ENCODE results near the gene TIGD4.
"Not testable (repeated sequence)": the region's sequence is repeated elsewhere in the genome, so short reads cannot be mapped to it uniquely, and the experiment has no call there.

The TIGD4 gene

GRCh38 chr4:152780267-152780778 lies 793 bp upstream of the TIGD4 start:
- DNase-seq (ENCODE audit: low read depth in 2 of 2) = no peak

GRCh38 chr4:152778656-152779512 lies 646 bp downstream of the TIGD4 start:
- DNase-seq (ENCODE audit: low read depth in 2 of 2) = no peak

- no peak for DNase-seq (ENCODE audit: low read depth in 2 of 2)
Measured at GRCh38 chr4:152777488-152777887, 2.0 kb downstream of the TIGD4 start.

DNA sequence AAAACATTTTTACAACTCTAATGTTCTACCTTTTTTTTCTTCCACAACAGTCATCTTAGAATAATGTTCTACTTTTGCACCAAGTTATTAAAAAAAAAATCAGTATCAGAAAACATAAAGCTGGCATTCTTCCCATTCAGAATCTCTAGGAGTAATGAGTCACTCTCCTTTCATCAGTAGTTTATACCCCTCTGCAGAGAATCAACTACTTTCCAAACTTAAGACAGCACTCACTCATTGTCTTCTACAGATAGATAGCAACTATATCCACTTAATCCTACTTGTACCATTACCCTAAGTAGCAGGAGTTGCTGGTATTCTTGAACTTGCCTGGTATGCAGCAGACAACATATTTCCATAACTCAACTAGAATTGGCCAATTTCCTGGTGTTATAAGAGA lies 3.2 kb downstream of the TIGD4 start:
- DNase-seq (ENCODE audit: low read depth in 2 of 2) = no peak

DNA sequence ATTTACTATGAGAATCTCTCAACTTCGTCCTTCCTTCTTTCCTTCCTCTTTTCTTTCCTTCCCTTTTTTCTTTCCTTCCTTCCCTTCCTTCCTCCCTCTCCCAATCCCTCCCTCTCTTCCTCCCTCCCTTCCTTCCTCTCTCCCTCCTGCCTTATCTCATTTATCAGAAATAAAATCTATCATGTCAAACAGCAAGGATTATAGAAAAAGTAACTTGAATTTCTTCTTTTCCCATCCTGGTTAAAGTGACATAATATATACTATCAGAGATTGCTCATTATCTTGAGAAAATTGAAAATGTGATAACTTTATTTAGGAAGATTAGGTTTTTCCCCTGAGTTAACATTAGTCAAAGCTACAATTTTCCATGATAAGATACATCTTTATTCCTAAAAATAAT lies 5.6 kb downstream of the TIGD4 start:
- no peak for DNase-seq (ENCODE audit: low read depth in 2 of 2)

- no peak for DNase-seq (ENCODE audit: low read depth in 2 of 2)
Measured at GRCh38 chr4:152773339-152773738, 6.2 kb downstream of the TIGD4 start.

DNA sequence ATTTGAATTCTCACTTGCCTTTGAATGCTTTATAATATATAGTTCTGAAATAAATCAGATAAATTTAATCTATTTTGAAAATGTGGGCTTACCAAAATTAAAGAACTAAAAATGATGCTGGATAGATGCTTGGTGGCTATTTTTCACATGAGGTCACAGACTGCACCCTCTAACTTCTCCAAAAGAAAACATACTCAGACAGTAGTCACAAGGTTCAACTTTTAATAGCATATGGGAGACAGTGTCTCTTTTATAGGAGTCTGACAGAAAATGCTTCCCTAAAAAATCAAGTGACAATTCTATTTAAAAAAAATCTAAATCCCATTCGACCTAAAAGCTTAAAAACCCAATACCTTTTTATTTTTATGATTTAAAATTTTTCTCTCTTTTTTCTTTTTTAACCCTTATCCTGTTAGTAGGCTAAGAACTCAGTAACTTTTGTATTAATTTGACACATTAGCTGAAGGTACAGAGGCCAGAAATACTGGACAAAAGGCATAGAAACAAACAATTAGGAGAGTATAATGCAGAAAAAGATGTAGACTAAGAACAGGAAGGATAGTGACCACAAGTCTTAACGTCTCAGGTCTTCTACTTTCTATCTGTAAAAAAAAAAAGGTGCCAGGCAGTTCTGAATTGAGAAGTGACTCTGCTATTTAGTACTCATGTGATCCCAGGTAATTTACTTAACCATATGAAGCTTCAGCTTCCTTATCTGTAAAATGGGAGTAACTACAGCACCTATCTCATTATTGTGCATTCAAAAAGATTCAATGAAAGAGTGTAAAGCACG lies 7.6 kb downstream of the TIGD4 start:
- DNase-seq (ENCODE audit: low read depth in 2 of 2) = no peak

- DNase-seq (ENCODE audit: low read depth in 2 of 2) = not testable (repeated sequence)
Measured at GRCh38 chr4:152765069-152765737, 14.3 kb downstream of the TIGD4 start.

DNA sequence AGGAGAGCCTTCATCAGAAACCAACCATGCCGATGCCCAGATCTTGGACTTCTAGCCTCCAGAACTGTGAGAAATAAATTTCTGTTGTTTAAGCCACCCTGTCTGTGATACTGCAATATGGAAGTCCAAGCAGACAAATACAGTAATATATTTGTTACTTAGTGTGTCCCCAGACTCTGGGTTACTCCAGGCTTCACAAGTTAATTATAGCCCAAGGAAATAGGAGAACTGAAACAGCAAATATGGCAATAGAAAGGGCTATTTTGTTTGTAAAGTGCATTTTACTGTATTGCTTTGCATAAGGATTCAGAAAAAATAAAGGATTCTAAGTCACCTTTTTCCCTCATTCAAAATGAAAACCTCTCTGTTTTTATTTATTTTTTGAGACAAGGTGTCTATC lies 15.7 kb downstream of the TIGD4 start:
- no peak for DNase-seq (ENCODE audit: low read depth in 2 of 2)

DNA sequence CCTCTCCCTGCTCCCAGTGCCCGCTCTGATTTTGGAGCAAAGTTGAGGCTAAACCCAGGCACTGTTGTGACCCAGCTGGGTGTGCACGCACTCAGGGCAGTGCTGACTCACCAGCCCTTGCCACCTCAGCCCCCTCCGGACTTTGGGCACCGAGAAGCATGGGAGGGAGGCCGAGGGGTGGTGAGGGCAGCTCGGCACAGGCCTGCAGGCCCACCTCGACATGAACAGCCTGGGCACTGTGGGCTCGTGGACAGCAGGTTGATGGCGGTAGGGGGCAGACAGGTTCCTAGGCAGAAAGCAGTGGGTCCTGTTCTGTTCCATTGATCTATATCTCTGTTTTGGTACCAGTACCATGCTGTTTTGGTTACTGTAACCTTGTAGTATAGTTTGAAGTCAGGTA lies 30.9 kb downstream of the TIGD4 start:
- DNase-seq (ENCODE audit: low read depth in 2 of 2) = no peak

GRCh38 chr4:152747444-152747843 lies 32.1 kb downstream of the TIGD4 start:
- no peak for DNase-seq (ENCODE audit: low read depth in 2 of 2)

DNA sequence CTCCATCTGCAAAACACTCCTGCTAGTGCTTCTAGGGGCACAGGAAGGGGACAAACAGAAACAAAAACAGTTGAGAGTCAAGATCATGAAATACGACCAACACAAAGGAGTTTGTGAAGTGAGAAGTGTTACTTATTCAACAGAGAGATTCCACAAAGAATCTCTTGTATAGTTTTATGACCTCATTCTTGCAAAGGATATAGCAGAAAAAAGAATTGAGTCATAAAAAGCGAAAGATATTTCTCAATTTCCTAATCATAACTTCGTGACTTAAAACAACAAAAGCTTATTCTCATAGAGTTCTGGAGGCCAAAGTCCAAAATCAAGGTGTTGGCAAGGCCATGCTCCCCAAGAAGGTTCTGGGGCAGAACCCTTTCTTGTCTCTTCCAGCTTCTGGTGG lies 40.7 kb downstream of the TIGD4 start:
- DNase-seq (ENCODE audit: low read depth in 2 of 2) = no peak

- DNase-seq (ENCODE audit: low read depth in 2 of 2) = no peak
Measured at GRCh38 chr4:152735906-152736305, 43.6 kb downstream of the TIGD4 start.

DNA sequence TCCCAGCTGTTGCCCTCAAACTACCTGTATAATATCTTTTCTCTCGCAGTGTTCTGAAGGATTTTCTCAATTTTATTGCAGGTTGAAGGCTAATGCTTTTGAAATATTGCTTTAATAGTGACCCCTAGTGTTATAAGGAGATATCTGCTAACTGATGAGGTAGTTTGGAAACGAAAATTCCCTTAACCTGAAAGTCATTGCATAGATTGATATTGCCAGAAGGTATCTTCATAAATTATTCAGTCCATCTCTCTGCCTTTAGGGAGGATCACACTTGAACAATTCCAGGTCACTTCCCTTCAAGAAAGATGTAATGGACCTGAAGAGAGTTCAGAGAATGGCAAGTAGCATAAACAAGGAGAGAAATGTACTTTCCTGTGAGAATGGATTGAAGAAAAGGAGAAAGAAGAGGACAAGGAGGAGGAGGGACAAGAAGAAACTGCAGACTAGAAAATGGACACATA lies 44.1 kb downstream of the TIGD4 start:
- peak; percentile 8 to 10 for DNase-seq (ENCODE audit: low read depth in 2 of 2)

DNA sequence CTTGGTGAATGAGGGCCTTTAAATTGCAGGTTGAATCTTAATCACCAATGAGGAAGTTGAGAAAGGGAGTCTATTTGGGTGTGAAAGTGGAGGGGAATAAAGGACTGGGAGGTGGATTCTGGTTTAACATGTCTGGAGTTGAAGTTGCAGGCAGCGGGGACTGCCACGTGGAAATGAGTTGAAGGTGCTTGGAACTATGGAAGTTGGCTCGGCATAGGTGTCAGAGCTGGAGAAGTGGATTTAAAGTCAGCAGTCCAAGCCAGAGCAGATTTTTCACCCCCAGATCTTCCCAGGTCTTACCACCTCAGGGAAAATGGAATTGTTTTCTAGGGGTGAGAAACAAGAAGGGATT lies 44.9 kb downstream of the TIGD4 start:
- no peak for DNase-seq (ENCODE audit: low read depth in 2 of 2)

DNA sequence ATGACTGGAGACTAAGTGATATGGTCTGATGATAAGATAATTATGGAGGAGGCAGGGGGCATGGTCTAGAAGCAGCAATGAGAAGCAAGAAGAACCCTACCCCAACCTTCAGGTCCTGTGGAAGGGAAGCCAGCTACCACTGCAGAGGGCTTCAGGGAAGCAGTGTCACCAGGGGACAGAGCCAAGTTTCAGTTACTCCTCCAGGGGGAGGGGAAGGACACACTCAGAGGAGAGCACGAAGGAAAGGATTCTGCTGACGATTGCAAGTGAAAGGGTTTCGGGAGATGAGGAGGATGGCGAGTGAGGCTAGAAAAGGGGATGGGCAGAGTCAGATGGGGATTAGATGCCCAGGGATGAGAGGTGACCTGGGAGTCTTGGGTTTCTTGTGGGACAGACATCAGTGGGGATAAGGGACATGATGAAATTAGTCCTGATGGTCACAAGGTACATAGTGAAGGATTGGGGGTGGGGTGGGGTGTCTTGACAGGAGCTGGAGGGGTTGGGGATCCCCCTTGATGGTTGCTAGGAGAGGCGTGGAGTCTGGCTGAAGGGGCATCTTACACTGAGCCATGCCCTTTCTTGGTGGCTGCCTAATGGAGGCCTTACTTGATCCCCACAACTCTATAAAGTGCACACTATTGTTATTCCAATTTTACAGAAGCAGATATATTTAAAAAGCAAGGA lies 45.4 kb downstream of the TIGD4 start:
- DNase-seq (ENCODE audit: low read depth in 2 of 2) = no peak

DNA sequence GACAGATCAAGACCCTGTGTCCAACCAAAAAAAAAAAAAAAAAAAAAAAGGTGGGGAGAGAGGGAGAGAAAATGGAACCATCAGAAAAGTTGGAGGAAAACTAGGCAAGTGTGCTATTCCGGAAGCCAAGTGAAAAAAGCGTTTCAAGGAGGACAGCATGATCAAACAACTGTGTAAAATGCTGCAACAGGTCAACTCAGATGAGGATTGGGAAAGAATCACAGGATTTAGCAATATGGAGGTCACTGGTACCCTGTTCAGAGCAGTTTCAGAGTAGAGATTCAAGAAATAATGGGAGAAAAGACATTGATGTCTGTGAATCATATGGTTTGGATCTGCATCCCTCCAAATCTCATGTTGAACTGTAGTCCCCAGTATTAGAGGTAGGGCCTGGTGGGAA lies 47.5 kb downstream of the TIGD4 start:
- no peak for DNase-seq (ENCODE audit: low read depth in 2 of 2)

- DNase-seq (ENCODE audit: low read depth in 2 of 2) = no peak
Measured at GRCh38 chr4:152729466-152729865, 50.1 kb downstream of the TIGD4 start.

DNA sequence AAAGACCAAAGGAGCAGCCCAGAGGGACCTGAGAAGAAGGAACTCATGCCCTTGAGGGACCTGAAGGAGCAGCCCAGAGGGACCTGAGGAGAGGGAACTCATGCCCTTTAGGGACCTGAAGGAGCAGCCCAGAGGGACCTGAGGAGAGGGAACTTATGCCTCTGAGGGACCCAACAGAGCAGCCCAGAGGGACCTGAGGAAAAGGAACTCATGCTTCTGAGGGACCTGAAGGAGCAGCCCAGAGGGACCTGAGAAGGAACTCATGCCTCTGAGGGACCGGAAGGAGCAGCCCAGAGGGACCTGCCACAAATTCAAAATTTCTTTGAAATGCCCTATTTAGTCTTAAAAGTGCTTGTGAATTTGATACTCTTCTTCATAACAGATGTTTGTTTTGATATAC lies 51.2 kb downstream of the TIGD4 start:
- no peak for DNase-seq (ENCODE audit: low read depth in 2 of 2)

DNA sequence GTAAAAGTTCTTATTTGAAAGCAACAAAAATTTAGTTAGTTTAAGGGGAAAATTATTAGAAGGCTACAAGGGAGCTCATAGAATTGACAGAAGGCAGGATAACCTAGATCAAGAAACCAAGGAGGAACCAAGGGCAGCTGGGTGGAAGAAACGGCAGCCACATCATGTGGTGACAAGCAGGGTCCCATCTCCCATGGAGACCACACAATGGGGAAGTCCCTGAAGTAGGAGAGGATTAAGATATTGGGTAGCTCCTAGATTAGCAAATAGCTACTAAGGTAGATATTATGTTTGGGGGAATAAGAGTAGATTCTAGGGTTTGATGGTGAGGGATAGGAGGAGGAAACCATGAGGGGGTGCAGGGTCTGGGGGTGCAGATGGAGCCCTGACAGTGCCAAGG lies 51.7 kb downstream of the TIGD4 start:
- no peak for DNase-seq (ENCODE audit: low read depth in 2 of 2)

DNA sequence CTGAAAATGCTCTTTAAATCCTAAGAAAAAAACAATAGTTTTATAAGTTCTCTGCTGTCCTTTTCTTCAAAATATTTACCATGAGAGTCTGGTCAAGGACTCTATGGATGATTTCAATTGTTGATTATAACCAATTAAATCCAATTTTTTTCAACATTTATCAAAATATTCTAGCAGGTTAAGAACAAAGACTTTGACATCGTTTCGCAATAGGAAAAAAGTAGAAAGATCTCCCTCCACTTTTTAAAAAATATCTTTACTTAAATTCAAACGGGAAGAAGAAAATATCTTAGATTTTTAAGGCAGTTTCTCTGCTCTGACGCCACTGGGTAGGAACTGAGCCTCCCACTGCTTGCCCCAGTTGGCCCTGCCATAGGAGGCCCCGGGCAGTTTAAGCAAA lies 55.0 kb downstream of the TIGD4 start:
- DNase-seq (ENCODE audit: low read depth in 2 of 2) = no peak

DNA sequence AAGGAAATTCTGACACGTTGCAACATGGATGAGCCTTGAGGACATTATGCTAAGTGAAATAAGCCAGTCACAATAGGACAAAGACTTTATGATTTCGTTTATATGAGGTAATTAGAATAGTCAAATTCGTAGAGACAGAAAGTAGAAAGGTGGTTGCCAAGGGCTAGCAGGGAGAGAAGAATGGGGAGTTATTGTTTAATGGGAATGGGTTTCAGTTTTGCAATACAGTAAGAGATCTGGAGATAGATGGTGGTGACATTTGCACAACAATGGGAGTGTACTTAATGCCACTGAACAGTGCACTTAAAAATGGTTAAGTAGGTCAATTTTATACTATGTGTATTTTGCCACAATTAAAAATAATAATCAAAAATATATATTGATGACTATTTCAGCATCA lies 56.3 kb downstream of the TIGD4 start:
- no peak for DNase-seq (ENCODE audit: low read depth in 2 of 2)

All from fibroblast of skin of left quadriceps (primary cell).